ENCODE measurements around the gene CBLIF.
"Not testable (repeated sequence)": the region's sequence is repeated elsewhere in the genome, so short reads cannot be mapped to it uniquely, and the experiment has no call there.

The CBLIF gene

DNA sequence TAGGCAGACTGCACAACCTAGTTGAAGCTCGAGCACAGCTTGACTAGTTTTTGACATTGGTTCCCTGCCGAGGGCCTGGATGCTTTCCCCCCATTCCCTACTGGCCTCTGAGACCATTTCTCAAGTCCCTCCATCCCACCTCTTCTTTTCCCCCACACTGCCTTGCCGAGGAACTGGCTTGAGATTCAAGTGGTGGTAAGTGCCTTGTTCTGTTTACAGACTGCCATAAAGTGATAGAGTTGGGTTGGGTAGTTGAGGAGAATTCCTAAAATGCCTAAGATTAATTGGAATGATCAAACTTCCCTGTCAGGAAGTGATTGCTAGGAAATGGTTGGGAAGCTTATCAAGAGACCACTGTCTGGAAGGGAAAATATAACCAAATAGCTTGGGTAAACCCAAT is 50.9 kb downstream of the CBLIF start:
- no peak for DNase-seq (ENCODE audit: low spot score)

GRCh38 chr11:59792507-59792906 is 52.8 kb downstream of the CBLIF start:
- DNase-seq (ENCODE audit: low spot score): no peak

- no peak for DNase-seq (ENCODE audit: low spot score)
Measured at GRCh38 chr11:59791639-59792038, 53.7 kb downstream of the CBLIF start.

GRCh38 chr11:59787816-59788215 is 57.5 kb downstream of the CBLIF start:
- DNase-seq (ENCODE audit: low spot score): no peak

GRCh38 chr11:59787255-59787588 is 58.1 kb downstream of the CBLIF start:
- no peak for DNase-seq (ENCODE audit: low spot score)

DNA sequence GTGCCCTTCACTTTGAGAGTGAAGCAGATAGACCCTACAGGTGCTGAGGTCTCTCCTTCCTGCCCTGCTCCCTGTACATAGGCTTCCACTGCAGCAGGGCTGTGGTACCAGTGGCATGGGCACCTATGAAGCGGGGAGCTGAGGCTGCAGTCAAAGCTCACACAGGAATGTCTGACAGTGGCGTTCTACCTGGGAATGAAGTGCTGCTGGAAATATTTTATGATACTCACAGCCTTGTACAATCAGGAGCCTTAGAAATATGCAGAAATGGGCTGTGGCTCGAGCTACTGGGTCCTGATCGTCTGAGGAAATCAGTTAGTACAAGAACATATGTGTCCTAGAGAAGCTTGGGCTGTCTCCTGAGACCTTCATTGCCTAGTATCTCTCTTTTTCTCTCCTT is 59.5 kb downstream of the CBLIF start:
- no peak for DNase-seq (ENCODE audit: low spot score)

- DNase-seq (ENCODE audit: low spot score): not testable (repeated sequence)
Measured at GRCh38 chr11:59784441-59784840, 60.9 kb downstream of the CBLIF start.

DNA sequence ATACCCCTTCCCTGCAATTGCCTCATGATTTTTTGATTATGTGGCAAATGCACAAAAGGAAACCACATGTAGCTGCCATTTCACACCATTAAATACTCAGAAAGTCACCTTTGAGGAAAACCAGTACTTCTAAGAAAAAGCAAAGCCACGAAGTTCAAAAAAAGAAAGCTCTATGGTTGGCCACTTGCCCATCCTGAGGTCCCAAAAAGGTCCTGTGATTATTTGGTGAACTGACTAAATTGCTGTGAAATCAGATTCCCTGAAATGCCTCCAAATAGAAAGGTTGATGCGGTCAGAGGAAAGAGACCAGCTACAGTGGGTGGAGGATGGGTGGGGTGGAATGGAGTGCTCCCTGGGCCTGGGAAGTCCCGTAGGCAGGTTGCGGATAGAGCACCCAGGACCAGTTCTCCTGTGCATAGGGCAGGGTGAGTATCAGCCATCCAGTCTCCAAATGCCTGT is 61.6 kb downstream of the CBLIF start:
- DNase-seq (ENCODE audit: low spot score): no peak

DNA sequence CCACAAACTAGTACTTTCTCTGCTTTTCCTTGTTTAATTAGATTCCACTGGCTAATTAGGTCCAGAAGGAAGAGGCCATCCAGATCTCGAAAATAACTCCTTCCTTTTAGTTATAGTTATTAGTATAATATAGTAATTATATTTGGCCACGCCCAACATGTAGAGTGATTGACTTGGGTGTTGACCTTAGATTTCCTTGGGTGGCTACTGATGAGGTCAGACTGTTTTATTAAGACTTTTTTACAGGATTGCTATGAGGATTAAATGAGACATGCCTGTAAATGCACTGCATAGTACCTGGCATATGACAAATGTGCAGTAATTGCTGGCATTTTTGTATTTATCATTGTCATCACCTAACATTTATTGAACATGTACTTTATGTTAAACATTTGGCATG is 63.2 kb downstream of the CBLIF start:
- no peak for DNase-seq (ENCODE audit: low spot score)

DNA sequence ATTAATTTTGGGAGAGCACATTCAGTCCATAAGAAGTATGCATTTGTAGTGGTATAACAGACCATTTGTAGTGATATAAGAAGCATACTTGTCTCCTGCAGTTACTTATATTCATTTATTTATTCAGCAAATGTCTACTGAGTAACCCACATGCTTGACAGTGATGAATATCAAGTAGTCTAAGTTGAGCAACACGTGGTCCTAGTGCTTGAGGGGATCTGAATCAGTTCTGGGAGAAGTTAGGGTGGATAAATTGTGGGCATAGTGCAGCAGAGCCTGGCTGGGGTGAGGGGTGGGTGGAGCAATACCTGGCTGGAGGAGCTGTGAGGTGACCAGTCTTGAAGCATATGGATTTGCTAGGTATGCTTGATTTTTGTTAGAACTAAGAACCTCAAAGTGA is 65.8 kb downstream of the CBLIF start:
- DNase-seq (ENCODE audit: low spot score): no peak

All from HuH-7 (cell line).